HG03196 (cell line): ENCODE results near the gene SEPSECS.
A peak's percentile ranks its signal among the peaks of the same experiment; 100 is the strongest.

Experiments used
- ATAC-seq: cut with Tn5 transposase; IDR thresholded peaks from one replicate; pipeline ENCODE4 v1.9.1; 2021; ENCODE audit not compliant: unreplicated experiment

The SEPSECS gene

GRCh38 chr4:25159837-25160713 lies at the start of gene SEPSECS:
Gene SEPSECS (minus strand): TSS chr4:25160449. CDS start chr4:25160369, 80 bp downstream.
- ATAC-seq, result peak; percentile 88

GRCh38 chr4:25209702-25210101 lies 49.5 kb upstream of the SEPSECS start:
- ATAC-seq, result no peak

GRCh38 chr4:25207997-25208396 lies 47.7 kb upstream of the SEPSECS start:
- ATAC-seq, result no peak

- ATAC-seq, result no peak
These were observed 38.5 kb upstream of the SEPSECS start for GRCh38 chr4:25198713-25199112.

- ATAC-seq, result no peak
These were observed 30.2 kb upstream of the SEPSECS start for GRCh38 chr4:25190407-25190806.

- no peak for ATAC-seq
These were observed 23.8 kb upstream of the SEPSECS start for GRCh38 chr4:25184056-25184455.

GRCh38 chr4:25182937-25183336 lies 22.7 kb upstream of the SEPSECS start:
- no peak for ATAC-seq

GRCh38 chr4:25180524-25181131 lies 20.4 kb upstream of the SEPSECS start:
- peak; percentile 79 for ATAC-seq

- no peak for ATAC-seq
These were observed 18.6 kb upstream of the SEPSECS start for GRCh38 chr4:25178838-25179261.

GRCh38 chr4:25177147-25177546 lies 16.9 kb upstream of the SEPSECS start:
- no peak for ATAC-seq

GRCh38 chr4:25174674-25175073 lies 14.4 kb upstream of the SEPSECS start:
- no peak for ATAC-seq

- no peak for ATAC-seq
These were observed 13.0 kb upstream of the SEPSECS start for GRCh38 chr4:25172961-25173915.

GRCh38 chr4:25171201-25171865 lies 11.1 kb upstream of the SEPSECS start:
- no peak for ATAC-seq

- no peak for ATAC-seq
These were observed 9.2 kb upstream of the SEPSECS start for GRCh38 chr4:25169446-25169845.

GRCh38 chr4:25165916-25166315 lies 5.7 kb upstream of the SEPSECS start:
- ATAC-seq, result no peak

GRCh38 chr4:25163196-25163595 lies 2.9 kb upstream of the SEPSECS start:
- ATAC-seq, result no peak

- no peak for ATAC-seq
These were observed 2.3 kb upstream of the SEPSECS start for GRCh38 chr4:25162566-25162965.

GRCh38 chr4:25161593-25161950 lies 1.3 kb upstream of the SEPSECS start:
- ATAC-seq, result no peak

- ATAC-seq, result peak; percentile 33
These were observed 704 bp upstream of the SEPSECS start for GRCh38 chr4:25160714-25161592.

GRCh38 chr4:25158817-25159216 lies 1.4 kb downstream of the SEPSECS start:
- no peak for ATAC-seq
